Keratinocyte (primary cell): Measurements from ENCODE around the gene ERGIC1. TPM values are rescaled to one million over a fixed set of nuclear protein-coding genes. Genes with fewer than 3 reads are reported as not detected.
A peak's percentile ranks its signal among the peaks of the same experiment; 100 is the strongest.

Source experiments
- DNase-seq: peaks from one replicate; pipeline ENCODE4 v3.0.0-alpha.2; 2011; ENCODE audit warnings: low read depth, missing footprints, low spot score
- FAIRE-seq: peaks from 2 replicates; lab custom pipeline; 2011; peaks lifted over from hg19 to GRCh38; lab: Jason Lieb, UNC
- H2AFZ ChIP-seq: 2 replicates; pipeline ENCODE4 v1.6.0; 2012; ENCODE audit warnings: low read length, control low read depth, inconsistent platforms; ENCODE audit not compliant: control insufficient read depth
- H3K27ac ChIP-seq: 2 replicates; pipeline ENCODE4 v1.5.1; 2011; ENCODE audit warnings: low read length; ENCODE audit not compliant: control insufficient read depth, insufficient read depth
- H3K27me3 ChIP-seq: 3 replicates; pipeline ENCODE4 v1.6.0; 2011; ENCODE audit warnings: low read length; ENCODE audit not compliant: control insufficient read depth, insufficient read depth; ENCODE audit errors: extremely low read depth
- H3K36me3 ChIP-seq, 2 experiments: 2 replicates in 1 of 2; 3 replicates in 1 of 2; pipeline ENCODE4 v1.5.1; 2011; ENCODE audit warnings: low read length in 2 of 2, mild to moderate bottlenecking in 1 of 2; ENCODE audit not compliant: control insufficient read depth in 2 of 2, insufficient read depth in 2 of 2; ENCODE audit errors: extremely low read depth in 1 of 2
- H3K4me1 ChIP-seq: 3 replicates; pipeline ENCODE4 v1.5.1; 2011; ENCODE audit warnings: low read length; ENCODE audit not compliant: control insufficient read depth, insufficient read depth; ENCODE audit errors: extremely low read depth
- H3K4me2 ChIP-seq: 3 replicates; pipeline ENCODE4 v1.6.0; 2011; ENCODE audit warnings: low read depth, low read length; ENCODE audit not compliant: control insufficient read depth, insufficient read depth; ENCODE audit errors: extremely low read depth
- H3K4me3 ChIP-seq, 3 experiments: fragments of 200-600 bp in 1 of 3; sonication (generic) in 1 of 3; 2 replicates in 2 of 3; 3 replicates in 1 of 3; pipeline ENCODE4 v1.5.1; 2011 to 2016; ENCODE audit warnings: low read length in 3 of 3, mild to moderate bottlenecking in 3 of 3, control low read depth in 2 of 3, inconsistent platforms in 1 of 3, low read depth in 1 of 3, mixed read lengths in 1 of 3, mixed run types in 1 of 3, moderate library complexity in 1 of 3; ENCODE audit not compliant: control insufficient read depth in 2 of 3, insufficient read depth in 2 of 3; ENCODE audit errors: extremely low read depth in 1 of 3
- H3K79me2 ChIP-seq: 2 replicates; pipeline ENCODE4 v1.6.0; 2012; ENCODE audit warnings: low read length; ENCODE audit not compliant: control insufficient read depth, insufficient read depth
- H3K9ac ChIP-seq: 3 replicates; pipeline ENCODE4 v1.6.0; 2011; ENCODE audit warnings: low read length; ENCODE audit not compliant: control insufficient read depth, insufficient read depth; ENCODE audit errors: extremely low read depth
- H3K9me1 ChIP-seq: 3 replicates; pipeline ENCODE4 v1.6.0; 2011; ENCODE audit warnings: low read length; ENCODE audit not compliant: control insufficient read depth, insufficient read depth; ENCODE audit errors: extremely low read depth
- H3K9me3 ChIP-seq: 2 replicates; pipeline ENCODE4 v1.5.1; 2012; ENCODE audit warnings: low read depth, low read length; ENCODE audit not compliant: control insufficient read depth
- H4K20me1 ChIP-seq: 3 replicates; pipeline ENCODE4 v1.6.0; 2011; ENCODE audit warnings: low read length; ENCODE audit not compliant: control insufficient read depth, insufficient read depth; ENCODE audit errors: extremely low read depth
- EZH2 ChIP-seq: IDR thresholded peaks from one replicate; pipeline ENCODE4 v1.6.1; 2012; ENCODE audit warnings: inconsistent platforms, mild to moderate bottlenecking, low read length, moderate library complexity
- dilution Hi-C: fragments of 300-500 bp; cut with MboI; formaldehyde crosslinking; loops from one replicate; pipeline ENCODE4 v1.7.0; 2020; ENCODE audit warnings: low sequenced_read_pairs; ENCODE audit not compliant: extremely low pct_ligation_motif_present
- polyA plus RNA-seq, 5 experiments: library from polyadenylated mRNA; depleted of rRNA in 3 of 5; stranded (reverse) in 3 of 5; stranded (forward) in 1 of 5; unstranded in 1 of 5; fragments of >200 nt; gene quantifications; 1 replicate in 1 of 5; 2 replicates in 3 of 5; 3 replicates in 1 of 5; pipeline versions ENCODE4 v1.2.1 to v1.2.3, GENCODE V29; 2011 to 2012; ENCODE audit warnings: missing spikeins in 2 of 5, low read depth in 1 of 5, low replicate concordance in 1 of 5
- TF ChIP-seq, protein P1 (sequence below), 3 experiments: IDR thresholded peaks in 1 of 3; conservative IDR thresholded peaks in 1 of 3; optimal IDR thresholded peaks in 1 of 3; 2 replicates in 2 of 3; 3 replicates in 1 of 3; pipeline versions ENCODE3 to v1.5.1; 2011; ENCODE audit warnings: low read length in 3 of 3, mild to moderate bottlenecking in 3 of 3, moderate library complexity in 2 of 3, control low read depth in 1 of 3, inconsistent platforms in 1 of 3; ENCODE audit not compliant: insufficient read depth in 2 of 3; ENCODE audit errors: extremely low read depth in 1 of 3

The ERGIC1 gene
- polyA plus RNA-seq, 1 donor (not counting 4 experiments of a cell fraction or from before 2014, with no cell fraction given): 93.4 TPM

DNA sequence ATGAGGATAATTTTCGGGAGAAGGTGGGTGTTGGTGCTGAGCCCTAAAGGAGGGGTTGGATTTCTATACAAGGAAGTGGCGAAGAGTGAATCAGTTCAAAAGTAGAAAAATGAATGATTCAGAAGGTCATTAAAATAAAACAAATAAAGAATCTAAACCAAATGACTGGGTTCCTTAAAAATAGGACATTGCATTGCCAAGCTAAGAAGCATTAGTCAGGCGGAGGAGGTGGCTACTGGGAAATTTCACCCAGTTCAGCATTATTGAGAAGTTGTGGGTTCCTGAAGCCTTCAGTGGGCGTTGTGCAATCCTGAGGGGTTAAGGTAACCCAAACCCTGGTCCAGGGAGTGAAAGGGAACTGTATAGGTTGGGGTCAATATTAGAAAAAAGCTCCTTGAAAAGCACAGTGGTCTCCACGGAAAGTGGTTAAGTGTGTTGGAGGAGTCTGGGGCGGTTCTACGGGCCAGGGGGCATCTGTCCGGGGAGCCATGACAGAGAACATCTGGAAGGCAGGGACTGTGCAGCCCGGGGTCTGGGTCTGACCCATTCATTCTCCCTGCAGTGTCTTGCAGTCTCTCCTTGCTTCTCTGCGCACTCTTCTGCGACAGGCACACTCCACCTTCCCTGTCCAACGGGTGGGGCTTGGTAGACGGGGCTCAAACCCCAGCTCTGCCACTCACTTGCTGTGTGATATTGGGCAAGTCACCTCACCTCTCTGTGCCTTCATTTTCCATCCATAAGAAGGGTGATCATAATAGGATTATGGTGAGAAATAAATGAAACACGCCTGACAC, 35.4 kb upstream of the ERGIC1 start:
- peak overlapping the region; percentile 62 for H3K27ac ChIP-seq
- H3K9me1 ChIP-seq: no peaks in the 10 kb centered on the region
- no peaks in the 10 kb centered on the region for H3K27me3 ChIP-seq
- dilution Hi-C loops: no loop called here
- H3K79me2 ChIP-seq: no peaks in the 10 kb centered on the region
- H3K9me3 ChIP-seq: no peaks in the 10 kb centered on the region
- H2AFZ ChIP-seq: no peak overlapping the region
- no peak for FAIRE-seq
- TF ChIP-seq EZH2: no peak
- TF ChIP-seq, protein P1, sequence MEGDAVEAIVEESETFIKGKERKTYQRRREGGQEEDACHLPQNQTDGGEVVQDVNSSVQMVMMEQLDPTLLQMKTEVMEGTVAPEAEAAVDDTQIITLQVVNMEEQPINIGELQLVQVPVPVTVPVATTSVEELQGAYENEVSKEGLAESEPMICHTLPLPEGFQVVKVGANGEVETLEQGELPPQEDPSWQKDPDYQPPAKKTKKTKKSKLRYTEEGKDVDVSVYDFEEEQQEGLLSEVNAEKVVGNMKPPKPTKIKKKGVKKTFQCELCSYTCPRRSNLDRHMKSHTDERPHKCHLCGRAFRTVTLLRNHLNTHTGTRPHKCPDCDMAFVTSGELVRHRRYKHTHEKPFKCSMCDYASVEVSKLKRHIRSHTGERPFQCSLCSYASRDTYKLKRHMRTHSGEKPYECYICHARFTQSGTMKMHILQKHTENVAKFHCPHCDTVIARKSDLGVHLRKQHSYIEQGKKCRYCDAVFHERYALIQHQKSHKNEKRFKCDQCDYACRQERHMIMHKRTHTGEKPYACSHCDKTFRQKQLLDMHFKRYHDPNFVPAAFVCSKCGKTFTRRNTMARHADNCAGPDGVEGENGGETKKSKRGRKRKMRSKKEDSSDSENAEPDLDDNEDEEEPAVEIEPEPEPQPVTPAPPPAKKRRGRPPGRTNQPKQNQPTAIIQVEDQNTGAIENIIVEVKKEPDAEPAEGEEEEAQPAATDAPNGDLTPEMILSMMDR (optimal IDR thresholded peaks at IDR 0.05 in 1 of 3, IDR thresholded peaks at IDR 0.05 in 1 of 3, conservative IDR thresholded peaks at IDR 0.05 in 1 of 3; ENCODE audit: extremely low read depth in 1 of 3, insufficient read depth in 2 of 3, low read length in 3 of 3): no peak
- no peak overlapping the region for H3K4me3 ChIP-seq
- H3K36me3 ChIP-seq: no peaks in the 10 kb centered on the region
- peaks cover 48% of the 10 kb centered on the region for H3K4me1 ChIP-seq
- H4K20me1 ChIP-seq: no peaks in the 10 kb centered on the region
- peak overlapping the region; percentile 24 for H3K9ac ChIP-seq
- peak overlapping the region; percentile 35 for H3K4me2 ChIP-seq
- no peak for DNase-seq

DNA sequence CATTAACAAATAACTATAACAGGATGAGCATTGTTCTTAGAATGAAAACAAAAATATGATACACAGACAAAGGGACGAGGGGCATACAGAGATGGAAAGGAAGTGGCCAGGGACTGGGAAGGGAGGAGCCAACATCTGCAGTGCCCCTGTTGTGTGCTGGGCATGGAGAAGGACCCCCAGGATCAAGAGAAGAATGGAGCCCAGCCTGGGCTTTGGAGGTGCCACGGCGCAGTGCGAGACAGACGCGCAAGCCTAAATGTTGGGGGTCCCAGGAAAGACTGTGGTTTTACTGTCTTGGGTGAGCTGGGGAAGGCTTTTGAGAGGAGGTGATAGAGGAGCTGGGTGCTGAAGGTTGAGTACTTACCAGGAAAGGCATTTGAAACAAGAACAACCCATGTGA, 34.6 kb upstream of the ERGIC1 start:
- Histone ChIP-seq H3K27me3 (no peaks in the 10 kb centered on the region), H3K79me2 (no peaks in the 10 kb centered on the region), H4K20me1 (no peaks in the 10 kb centered on the region), H3K36me3 (no peaks in the 10 kb centered on the region), H3K4me1 (peaks cover 48% of the 10 kb centered on the region), H3K9me1 (no peaks in the 10 kb centered on the region), H3K4me3 (no peak overlapping the region), H3K27ac (peak overlapping the region; percentile 93), H3K4me2 (peak overlapping the region; percentile 13), H3K9ac (peak overlapping the region; percentile 43), H3K9me3 (no peaks in the 10 kb centered on the region), H2AFZ (no peak overlapping the region)
- FAIRE-seq: no peak
- no peak for DNase-seq
- no peak for TF ChIP-seq EZH2
- TF ChIP-seq, protein P1 (optimal IDR thresholded peaks at IDR 0.05 in 1 of 3, IDR thresholded peaks at IDR 0.05 in 1 of 3, conservative IDR thresholded peaks at IDR 0.05 in 1 of 3; ENCODE audit: extremely low read depth in 1 of 3, insufficient read depth in 2 of 3, low read length in 3 of 3): no peak
- dilution Hi-C loops: no loop called here
